ENCODE measurements around the gene MAN2B2. TPM values are rescaled to one million over a fixed set of nuclear protein-coding genes. Genes with fewer than 3 reads are reported as not detected.

MAN2B2 gene
- total and polyA plus RNA-seq, 9 of the 15 experiments (the other 6 are each of a cell fraction or from before 2014, with no cell fraction given): 0.21 to 8.8 (median 3.7) TPM

DNA sequence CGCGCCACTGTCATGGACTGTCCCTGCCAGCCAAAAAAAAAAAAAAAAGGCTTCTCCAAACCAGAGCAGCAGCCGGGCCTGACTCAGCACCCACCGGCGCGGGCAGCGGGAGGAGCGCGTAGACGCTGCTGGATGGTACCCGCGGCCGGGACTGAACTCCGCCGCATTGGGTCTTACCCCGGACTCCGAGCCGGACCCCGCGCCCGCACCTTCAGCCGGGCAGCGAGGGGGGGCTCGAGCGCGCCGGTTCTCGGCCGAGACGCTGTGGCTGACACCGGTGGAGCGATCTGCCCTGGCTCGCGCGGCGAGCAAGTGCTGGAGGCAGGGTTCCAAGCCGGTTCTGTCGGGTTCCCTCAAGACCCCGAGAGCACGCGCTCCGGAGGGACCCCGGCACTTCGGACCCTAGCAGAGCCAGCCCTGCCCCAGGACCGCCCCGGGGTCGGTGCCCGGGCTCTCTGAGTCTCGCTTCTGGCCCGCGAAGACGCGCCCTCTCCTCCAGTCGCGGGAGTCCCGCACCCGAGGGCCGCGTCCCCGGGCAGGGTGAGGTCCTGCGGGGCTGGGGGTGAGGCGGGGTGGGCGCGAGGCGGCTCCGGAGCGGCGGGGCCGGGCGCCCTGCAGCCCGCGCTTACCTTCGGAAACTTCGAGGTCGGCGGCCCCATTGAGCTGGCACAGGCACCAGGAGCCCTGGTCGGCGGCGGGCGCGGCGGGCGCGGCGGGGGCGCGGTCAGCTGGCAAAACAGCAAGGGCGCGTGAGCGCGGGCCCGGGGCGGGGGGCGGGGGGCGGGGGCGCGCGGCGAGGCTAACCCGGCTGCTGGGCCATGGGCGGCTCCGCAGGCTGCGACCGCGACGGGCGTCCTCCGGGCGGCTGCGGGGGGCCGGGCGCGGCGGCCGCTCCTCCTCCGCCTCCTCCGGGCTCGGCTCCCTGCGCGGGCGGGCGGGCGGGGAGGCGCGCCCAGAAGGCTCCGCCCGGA, 11.8 kb upstream of the MAN2B2 start:
- no peak for FAIRE-seq
- H3K79me2 ChIP-seq (ENCODE audit: control insufficient read depth, insufficient read depth, low read length): no peaks in the 10 kb centered on the region
- H3K4me2 ChIP-seq (ENCODE audit: insufficient read depth, low read length): no peak overlapping the region
- no peak overlapping the region for H3K27ac ChIP-seq (ENCODE audit: extremely low read depth, low read depth, low read length)
- peak in 3 of 4 experiments; percentile 56 to 80 (median 77) for DNase-seq (ENCODE audit: extremely low read depth in 1 of 4, low spot score in 3 of 4)
- H2AFZ ChIP-seq (ENCODE audit: low read depth, low read length): no peak overlapping the region
- H3K4me3 ChIP-seq: no peak overlapping the region
- H3K27me3 ChIP-seq (ENCODE audit: control insufficient read depth in 2 of 2, insufficient read depth in 2 of 2, low read length in 2 of 2): peaks cover 30 to 77% of the 10 kb centered on the region in 2 experiments
- BruUV-seq (replicated peaks): no TSS peak
- in situ Hi-C loops (cut with MboI) (no loop called here), intact Hi-C loops (cut with micrococcal nuclease) (no loop called here)
- TF ChIP-seq ZNF384 (IDR thresholded peaks at IDR 0.05; ENCODE audit: low read depth, low read length): 0 out of 2 replicates have a peak, but pooled peaks have one; percentile 27
- TF ChIP-seq CHCHD3 (CRISPR knock-in tag; IDR thresholded peaks at IDR 0.05): no peak
- no peak for TF ChIP-seq RAD21 (CRISPR knock-in tag; conservative IDR thresholded peaks at IDR 0.05 in 1 of 2, IDR thresholded peaks at IDR 0.05 in 1 of 2)
- TF ChIP-seq TOE1 (IDR thresholded peaks at IDR 0.05; ENCODE audit: borderline replicate concordance): no peak
- no peak for TF ChIP-seq TOE1 (CRISPR knock-in tag; IDR thresholded peaks at IDR 0.05; ENCODE audit: borderline replicate concordance, low read depth)
- no peak for TF ChIP-seq CAMTA2 (CRISPR knock-in tag; conservative IDR thresholded peaks at IDR 0.05)
- no peak for TF ChIP-seq YBX1 (IDR thresholded peaks at IDR 0.05)
- peak; percentile 78 for TF ChIP-seq ZSCAN29 (IDR thresholded peaks at IDR 0.05)
- no peak for TF ChIP-seq ZNF639 (CRISPR knock-in tag; conservative IDR thresholded peaks at IDR 0.05 in 1 of 2, IDR thresholded peaks at IDR 0.05 in 1 of 2)
- ChIA-PET CTCF (ENCODE audit: low intra/inter-chr PET ratio) (interaction anchor here (0.7 kb wide), 1 partner anchor 15 kb away, joined by 4 read pairs; no protein-coding TSS in a partner anchor), POLR2A (interaction anchor here (0.6 kb wide), 1 partner anchor 11 kb away, joined by 3 read pairs; no protein-coding TSS in a partner anchor)
- WGBS (ENCODE audit: insufficient coverage, low coverage, missing lambda C conversion rate): 23% methylated on average over 42 of the region's 127 CpGs
- H3K4me1 ChIP-seq (replicated peaks in 1 of 2; ENCODE audit: control insufficient read depth in 2 of 2, insufficient read depth in 2 of 2, low read length in 2 of 2): peaks cover 4 to 23% of the 10 kb centered on the region in 2 experiments; a peak in 3 of 5 replicates
- peaks cover 7% of the 10 kb centered on the region; the same call in 1 of the 2 replicates for H3K9me3 ChIP-seq (replicated peaks; ENCODE audit: control insufficient read depth, insufficient read depth, low read depth, low read length)
- no peaks in the 10 kb centered on the region for H3K9me1 ChIP-seq (ENCODE audit: control insufficient read depth, insufficient read depth, low read length)
- H3K9ac ChIP-seq (ENCODE audit: insufficient read depth in 1 of 2, low read depth in 2 of 2, low read length in 2 of 2): no peak overlapping the region
- H4K20me1 ChIP-seq (replicated peaks; ENCODE audit: control insufficient read depth, insufficient read depth, low read length): peaks cover 10% of the 10 kb centered on the region; the same call in 1 of the 2 replicates
- H3K36me3 ChIP-seq (ENCODE audit: control insufficient read depth, insufficient read depth, low read length): no peaks in the 10 kb centered on the region
- ATAC-seq: peak; percentile 23; the same call in 1 of the 3 replicates

All from K562 (cell line).